Measurements from ENCODE around the gene ZNF185. TPM values are rescaled to one million over a fixed set of nuclear protein-coding genes. Genes with fewer than 3 reads are reported as not detected.

ZNF185 gene
- total and polyA plus RNA-seq, 9 of the 15 experiments (the other 6 are each of a cell fraction or from before 2014, with no cell fraction given), result 0.08 to 1.1 (median 0.22) TPM

- CTCF ChIA-PET (ENCODE audit: low intra/inter-chr PET ratio), result interaction anchor here (0.6 kb wide), 1 partner anchor 1131 kb away, joined by 3 read pairs; no protein-coding TSS in a partner anchor
- Histone ChIP-seq H2AFZ (ENCODE audit: low read depth, low read length) (no peak overlapping the region), H3K27me3 (ENCODE audit: control insufficient read depth in 2 of 2, insufficient read depth in 2 of 2, low read length in 2 of 2) (peaks cover 8 to 74% of the 10 kb centered on the region in 2 experiments; a peak in 4 of 5 replicates), H3K4me3 (no peak overlapping the region), H3K36me3 (ENCODE audit: control insufficient read depth, insufficient read depth, low read length) (no peaks in the 10 kb centered on the region), H3K27ac (ENCODE audit: extremely low read depth, low read depth, low read length) (no peak overlapping the region), H4K20me1 (replicated peaks; ENCODE audit: control insufficient read depth, insufficient read depth, low read length) (no peaks in the 10 kb centered on the region), H3K79me2 (ENCODE audit: control insufficient read depth, insufficient read depth, low read length) (no peaks in the 10 kb centered on the region), H3K9me3 (replicated peaks; ENCODE audit: control insufficient read depth, insufficient read depth, low read depth, low read length) (no peaks in the 10 kb centered on the region), H3K9me1 (ENCODE audit: control insufficient read depth, insufficient read depth, low read length) (no peaks in the 10 kb centered on the region), H3K4me1 (replicated peaks in 1 of 2; ENCODE audit: control insufficient read depth in 2 of 2, insufficient read depth in 2 of 2, low read length in 2 of 2) (no peaks in the 10 kb centered on the region; a peak in 1 of 5 replicates), H3K9ac (ENCODE audit: insufficient read depth in 1 of 2, low read depth in 2 of 2, low read length in 2 of 2) (no peak overlapping the region; a peak in 1 of 4 replicates), H3K4me2 (ENCODE audit: insufficient read depth, low read length) (no peak overlapping the region)
- WGBS (ENCODE audit: insufficient coverage, low coverage, missing lambda C conversion rate), result 2% methylated on average over 12 of the region's 16 CpGs
- DNase-seq (ENCODE audit: extremely low read depth in 1 of 4, low spot score in 3 of 4), result no peak
- FAIRE-seq, result no peak
- TF ChIP-seq ATF3 (IDR thresholded peaks at IDR 0.05), result 0 out of 2 replicates have a peak, but pooled peaks have one; percentile 8
- no peak for TF ChIP-seq ATF3 (CRISPR knock-in tag; conservative IDR thresholded peaks at IDR 0.05)
- no peak for TF ChIP-seq RAD21 (CRISPR knock-in tag; conservative IDR thresholded peaks at IDR 0.05 in 1 of 2, IDR thresholded peaks at IDR 0.05 in 1 of 2)
- no peak for TF ChIP-seq ARNT (IDR thresholded peaks at IDR 0.05)
- no peak for ATAC-seq
- POLR2A ChIA-PET, result no interaction called here
- no TSS peak for BruUV-seq (replicated peaks)
- in situ Hi-C loops (cut with MboI), result no loop called here
- intact Hi-C loops (cut with micrococcal nuclease), result no loop called here
Measured at GRCh38 chrX:152878976-152879755, 18.7 kb upstream of the ZNF185 start.
